SK-N-SH (cell line): ENCODE measurements around the gene VDAC1. TPM values are rescaled to one million over a fixed set of nuclear protein-coding genes. Genes with fewer than 3 reads are reported as not detected.

ENCODE experiments used
- CTCF ChIA-PET: fragments of 300-600, 350-600 bp; formaldehyde crosslinking; extraction: SDS; loops from one replicate; lab custom pipeline; 2021; lab: Yijun Ruan, JAX
- POLR2A ChIA-PET: fragments of 350-600 bp; sonication (Branson Sonifier 250); formaldehyde crosslinking; extraction: SDS; loops from one replicate; lab custom pipeline; 2020; ENCODE audit warnings: antibody characterized with exemption, inconsistent platforms; lab: Yijun Ruan, JAX
- DNase-seq: peaks from one replicate; pipeline ENCODE4 v3.0.0; 2012
- H2AFZ ChIP-seq: fragments of 200-600 bp; sonication (generic); 2 replicates; pipeline ENCODE4 v1.8.1; 2016; ENCODE audit warnings: antibody characterized with exemption, mild to moderate bottlenecking, low read depth
- H3F3A ChIP-seq: fragments of 200-600 bp; sonication (generic); replicated peaks from 2 replicates; pipeline ENCODE3; 2016; ENCODE audit warnings: antibody characterized with exemption, mild to moderate bottlenecking; ENCODE audit not compliant: insufficient read depth
- H3K27ac ChIP-seq, 2 experiments: fragments of 200-500 bp in 1 of 2; fragments of 200-600 bp in 1 of 2; sonication (Bioruptor generic) in 1 of 2; sonication (generic), shearing (Covaris generic) in 1 of 2; 2 replicates each; pipeline versions ENCODE4 v1.5.1 to v1.6.1; 2014 to 2016; ENCODE audit warnings: low read depth in 2 of 2, inconsistent platforms in 1 of 2, low read length in 1 of 2, mild to moderate bottlenecking in 1 of 2, mixed read lengths in 1 of 2
- H3K27me3 ChIP-seq: fragments of 200-600 bp; sonication (generic), shearing (Covaris generic); 2 replicates; pipeline ENCODE4 v1.6.1; 2016; ENCODE audit warnings: mixed run types; ENCODE audit not compliant: insufficient read depth
- H3K36me3 ChIP-seq, 2 experiments: fragments of 200-500 bp in 1 of 2; fragments of 200-600 bp in 1 of 2; sonication (Bioruptor generic) in 1 of 2; sonication (generic) in 1 of 2; replicated peaks in 1 of 2; 2 replicates each; pipeline versions ENCODE3 to v1.5.1; 2014 to 2016; ENCODE audit warnings: low read length in 1 of 2, mild to moderate bottlenecking in 1 of 2; ENCODE audit not compliant: insufficient read depth in 2 of 2, control insufficient read depth in 1 of 2
- H3K4me1 ChIP-seq, 2 experiments: fragments of 200-500 bp in 1 of 2; fragments of 200-600 bp in 1 of 2; sonication (Bioruptor generic) in 1 of 2; sonication (generic), shearing (Covaris generic) in 1 of 2; 2 replicates each; pipeline versions ENCODE4 v1.5.1 to v1.6.1; 2014 to 2016; ENCODE audit warnings: low read depth in 1 of 2, low read length in 1 of 2, mixed run types in 1 of 2; ENCODE audit not compliant: insufficient read depth in 2 of 2, control insufficient read depth in 1 of 2
- H3K4me2 ChIP-seq: fragments of 200-600 bp; sonication (generic), shearing (Covaris generic); 2 replicates; pipeline ENCODE4 v1.6.1; 2017; ENCODE audit warnings: mixed run types
- H3K4me3 ChIP-seq, 2 experiments: fragments of 200-500 bp in 1 of 2; fragments of 200-600 bp in 1 of 2; sonication (Bioruptor generic) in 1 of 2; sonication (generic), shearing (Covaris generic) in 1 of 2; 2 replicates each; pipeline versions ENCODE4 v1.5.1 to v1.8.1; 2014 to 2016; ENCODE audit warnings: low read depth in 2 of 2, inconsistent platforms in 1 of 2, low read length in 1 of 2, mild to moderate bottlenecking in 1 of 2, mixed read lengths in 1 of 2, moderate library complexity in 1 of 2
- H3K79me2 ChIP-seq: fragments of 200-600 bp; sonication (generic); 2 replicates; pipeline ENCODE4 v1.8.1; 2017; ENCODE audit warnings: mild to moderate bottlenecking; ENCODE audit not compliant: insufficient read depth
- H3K9ac ChIP-seq: fragments of 200-600 bp; sonication (generic); 2 replicates; pipeline ENCODE4 v1.6.1; 2017; ENCODE audit warnings: mixed run types
- H3K9me2 ChIP-seq: fragments of 200-600 bp; sonication (generic); 2 replicates; pipeline ENCODE4 v1.6.1; 2017; ENCODE audit warnings: mixed run types
- H3K9me3 ChIP-seq: fragments of 200-600 bp; sonication (generic); 2 replicates; pipeline ENCODE4 v1.6.1; 2017; ENCODE audit warnings: mixed run types, mild to moderate bottlenecking, moderate library complexity
- H4K20me1 ChIP-seq: fragments of 200-600 bp; sonication (generic); 2 replicates; pipeline ENCODE4 v1.6.1; 2017; ENCODE audit warnings: mild to moderate bottlenecking, mixed run types; ENCODE audit not compliant: insufficient read depth
- EZH2phosphoT487 ChIP-seq: fragments of 200-600 bp; sonication (generic); IDR thresholded peaks from 2 replicates; pipeline ENCODE4 v1.6.1; 2017; ENCODE audit warnings: low read depth, mixed run types, mild to moderate bottlenecking, antibody characterized with exemption, moderate library complexity, borderline replicate concordance
- FOXJ3 ChIP-seq: sonication (generic); formaldehyde crosslinking; IDR thresholded peaks from 2 replicates; pipeline ENCODE4 v1.5.1; 2020; ENCODE audit warnings: mild to moderate bottlenecking, missing genetic modification reagents
- FOXM1 ChIP-seq: IDR thresholded peaks from 2 replicates; pipeline ENCODE4 v1.4.0; 2012; ENCODE audit warnings: low read depth, mild to moderate bottlenecking
- IRF3 ChIP-seq: fragments of 150-350 bp; IDR thresholded peaks from 2 replicates; pipeline ENCODE4 v1.6.1; 2016; ENCODE audit warnings: mild to moderate bottlenecking, low read depth, low read length
- NRF1 ChIP-seq: IDR thresholded peaks from 2 replicates; pipeline ENCODE4 v1.6.1; 2012; ENCODE audit warnings: low read depth, mild to moderate bottlenecking, low read length
- RCOR1 ChIP-seq: fragments of 150-350 bp; IDR thresholded peaks from 2 replicates; pipeline ENCODE4 v1.6.1; 2017; ENCODE audit warnings: antibody characterized with exemption, low read length
- RFX5 ChIP-seq: IDR thresholded peaks from 2 replicates; pipeline ENCODE4 v1.6.1; 2012; ENCODE audit warnings: mild to moderate bottlenecking, improper control_type of control experiment, low read length
- TCF12 ChIP-seq: IDR thresholded peaks from 2 replicates; pipeline ENCODE4 v1.4.0; 2012
- TEAD4 ChIP-seq: IDR thresholded peaks from 2 replicates; pipeline ENCODE4 v1.4.0; 2012; ENCODE audit warnings: mild to moderate bottlenecking, borderline replicate concordance; ENCODE audit not compliant: insufficient read depth
- WGBS: methylation state at CpG from one replicate; pipeline ENCODE4 v1.1.6; 2017; ENCODE audit warnings: low lambda C conversion rate; 5-methylcytosine and 5-hydroxymethylcytosine counted together
- polyA plus RNA-seq, 3 experiments: library from polyadenylated mRNA; depleted of rRNA; stranded (reverse); fragments of >200 nt; gene quantifications; 2 replicates each; pipeline ENCODE4 v1.2.3, GENCODE V29; 2012
- TF ChIP-seq, protein P1 (sequence below): fragments of 150-350 bp; IDR thresholded peaks from 2 replicates; pipeline ENCODE4 v1.6.1; 2017; ENCODE audit warnings: antibody characterized with exemption, low read length, low read depth, borderline replicate concordance

The VDAC1 gene
- polyA plus RNA-seq, 1 of the 3 experiments (the other 2 are of a cell fraction): 166 TPM

DNA sequence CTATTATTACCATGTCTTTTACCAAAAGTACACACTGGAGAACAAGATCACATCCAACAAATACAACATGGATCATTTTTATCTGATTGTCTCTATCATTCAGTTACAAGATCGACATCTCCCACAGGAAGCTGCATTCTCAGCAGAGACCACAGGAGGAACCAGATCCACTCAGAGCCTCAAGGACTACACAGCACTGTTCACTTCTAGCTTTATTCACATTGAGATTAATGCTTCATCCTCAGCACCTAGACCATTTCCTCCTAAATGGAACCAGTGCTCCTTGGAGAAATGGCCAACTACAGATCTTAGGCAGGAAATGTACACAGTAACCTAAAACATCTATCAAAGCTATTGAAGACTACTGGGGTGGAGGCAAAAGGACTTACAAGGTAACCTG is 23.1 kb downstream of the VDAC1 start:
- H3K36me3 ChIP-seq: peaks cover 35 to 52% of the 10 kb centered on the region in 2 experiments
- H3K27me3 ChIP-seq: no peaks in the 10 kb centered on the region
- H3K9me2 ChIP-seq: no peaks in the 10 kb centered on the region
- no peak overlapping the region; a peak in 1 of 4 replicates for H3K27ac ChIP-seq
- TF ChIP-seq RCOR1 (no peak), EZH2phosphoT487 (no peak), FOXM1 (no peak), RFX5 (no peak), TCF12 (no peak), IRF3 (no peak), NRF1 (no peak), FOXJ3 (no peak)
- TF ChIP-seq, protein P1, sequence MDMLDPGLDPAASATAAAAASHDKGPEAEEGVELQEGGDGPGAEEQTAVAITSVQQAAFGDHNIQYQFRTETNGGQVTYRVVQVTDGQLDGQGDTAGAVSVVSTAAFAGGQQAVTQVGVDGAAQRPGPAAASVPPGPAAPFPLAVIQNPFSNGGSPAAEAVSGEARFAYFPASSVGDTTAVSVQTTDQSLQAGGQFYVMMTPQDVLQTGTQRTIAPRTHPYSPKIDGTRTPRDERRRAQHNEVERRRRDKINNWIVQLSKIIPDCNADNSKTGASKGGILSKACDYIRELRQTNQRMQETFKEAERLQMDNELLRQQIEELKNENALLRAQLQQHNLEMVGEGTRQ: no peak
- CTCF ChIA-PET: interaction anchor here (0.6 to 6.0 kb wide), 4 partner anchors 12 to 942 kb away, joined by 3 to 62 read pairs (median 16); partner anchors contain the start of gene C5orf15
- no peak overlapping the region for H2AFZ ChIP-seq
- H3K4me1 ChIP-seq: peaks cover 0 to 18% of the 10 kb centered on the region in 2 experiments; a peak in 1 of 4 replicates
- POLR2A ChIA-PET: interaction anchor here (0.5 kb wide), 1 partner anchor 60 kb away, joined by 3 read pairs; no protein-coding TSS in a partner anchor
- H3K4me3 ChIP-seq: no peak overlapping the region
- H3F3A ChIP-seq: peaks cover 22% of the 10 kb centered on the region
- 0 out of 2 replicates have a peak, but pooled peaks cover 7% of the 10 kb centered on the region for H4K20me1 ChIP-seq
- WGBS: 60% methylated on average over 1 of the region's 1 CpG
- no peak for DNase-seq
- H3K9me3 ChIP-seq: no peaks in the 10 kb centered on the region
- H3K4me2 ChIP-seq: no peak overlapping the region
- no peak overlapping the region for H3K9ac ChIP-seq
- H3K79me2 ChIP-seq: peaks cover 78% of the 10 kb centered on the region

GRCh38 chr5:133980652-133981051 is 24.1 kb downstream of the VDAC1 start:
- Histone ChIP-seq H3K4me2 (no peak overlapping the region), H3K79me2 (peaks cover 78% of the 10 kb centered on the region), H3K9me2 (no peaks in the 10 kb centered on the region), H3K27me3 (no peaks in the 10 kb centered on the region), H2AFZ (no peak overlapping the region), H3K9me3 (no peaks in the 10 kb centered on the region), H3K4me3 (no peak overlapping the region)
- CTCF ChIA-PET: interaction anchor here (0.5 to 6.0 kb wide), 10 partner anchors 8 to 931 kb away, joined by 3 to 62 read pairs (median 5); partner anchors contain the start of gene C5orf15
- TF ChIP-seq TEAD4 (no peak), EZH2phosphoT487 (no peak)
- TF ChIP-seq, all 33 proteins: peak for 0
- POLR2A ChIA-PET: no interaction called here
- 94% methylated on average over 7 of the region's 7 CpGs for WGBS
- Histone ChIP-seq H3F3A (peaks cover 22% of the 10 kb centered on the region), H3K27ac (no peak overlapping the region), H4K20me1 (0 out of 2 replicates have a peak, but pooled peaks cover 5% of the 10 kb centered on the region), H3K4me1 (peaks cover 0 to 18% of the 10 kb centered on the region in 2 experiments; a peak in 1 of 4 replicates), H3K36me3 (peaks cover 31 to 60% of the 10 kb centered on the region in 2 experiments), H3K9ac (no peak overlapping the region)
- DNase-seq: no peak
